ENCODE measurements around the gene CSDE1.

DNA sequence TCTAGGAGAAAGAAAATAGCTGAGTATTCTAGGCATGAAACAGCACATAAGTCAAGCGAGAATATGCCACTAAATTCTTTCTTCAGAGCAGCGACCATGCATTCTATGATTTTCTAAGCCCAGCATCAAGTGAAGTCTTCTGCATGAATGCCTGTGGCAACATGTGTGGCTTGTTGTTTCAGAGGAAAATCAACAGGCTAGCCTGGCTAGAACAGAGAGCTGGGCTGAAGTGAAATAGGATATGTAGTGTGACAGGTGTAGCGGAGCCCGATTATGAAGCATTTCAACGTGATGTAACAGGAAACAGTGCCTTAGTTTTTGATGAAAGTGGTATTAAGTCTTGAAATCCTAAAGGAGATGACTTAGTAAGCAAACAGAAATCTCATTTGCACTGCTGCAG, 7.0 kb downstream of the CSDE1 start:
- no peak for TF ChIP-seq POLR2A (IDR thresholded peaks at IDR 0.05)
- TF ChIP-seq, protein P1, sequence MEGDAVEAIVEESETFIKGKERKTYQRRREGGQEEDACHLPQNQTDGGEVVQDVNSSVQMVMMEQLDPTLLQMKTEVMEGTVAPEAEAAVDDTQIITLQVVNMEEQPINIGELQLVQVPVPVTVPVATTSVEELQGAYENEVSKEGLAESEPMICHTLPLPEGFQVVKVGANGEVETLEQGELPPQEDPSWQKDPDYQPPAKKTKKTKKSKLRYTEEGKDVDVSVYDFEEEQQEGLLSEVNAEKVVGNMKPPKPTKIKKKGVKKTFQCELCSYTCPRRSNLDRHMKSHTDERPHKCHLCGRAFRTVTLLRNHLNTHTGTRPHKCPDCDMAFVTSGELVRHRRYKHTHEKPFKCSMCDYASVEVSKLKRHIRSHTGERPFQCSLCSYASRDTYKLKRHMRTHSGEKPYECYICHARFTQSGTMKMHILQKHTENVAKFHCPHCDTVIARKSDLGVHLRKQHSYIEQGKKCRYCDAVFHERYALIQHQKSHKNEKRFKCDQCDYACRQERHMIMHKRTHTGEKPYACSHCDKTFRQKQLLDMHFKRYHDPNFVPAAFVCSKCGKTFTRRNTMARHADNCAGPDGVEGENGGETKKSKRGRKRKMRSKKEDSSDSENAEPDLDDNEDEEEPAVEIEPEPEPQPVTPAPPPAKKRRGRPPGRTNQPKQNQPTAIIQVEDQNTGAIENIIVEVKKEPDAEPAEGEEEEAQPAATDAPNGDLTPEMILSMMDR (IDR thresholded peaks at IDR 0.05) = no peak
- TF ChIP-seq POLR2AphosphoS5 (IDR thresholded peaks at IDR 0.05) = no peak
